HUES64 (cell line): Measurements from ENCODE around the gene OR2A25.

Experiments used
- H3K27ac ChIP-seq: 2 replicates; pipeline ENCODE4 v1.7.0; 2013; ENCODE audit warnings: low read depth, low read length, inconsistent platforms
- H3K27me3 ChIP-seq: 2 replicates; pipeline ENCODE4 v1.6.1; 2013; ENCODE audit warnings: mild to moderate bottlenecking, low read length; ENCODE audit not compliant: insufficient read depth
- H3K36me3 ChIP-seq: 2 replicates; pipeline ENCODE4 v1.6.1; 2013; ENCODE audit warnings: mild to moderate bottlenecking, low read length; ENCODE audit not compliant: insufficient read depth
- H3K4me1 ChIP-seq: 2 replicates; pipeline ENCODE4 v1.6.1; 2013; ENCODE audit warnings: mild to moderate bottlenecking, low read length, moderate library complexity; ENCODE audit not compliant: insufficient read depth
- H3K4me3 ChIP-seq: 2 replicates; pipeline ENCODE4 v1.5.1; 2013; ENCODE audit warnings: mild to moderate bottlenecking, low read length, moderate library complexity
- H3K9ac ChIP-seq: 2 replicates; pipeline ENCODE4 v1.6.1; 2013; ENCODE audit warnings: mild to moderate bottlenecking, low read depth, low read length
- H3K9me3 ChIP-seq: 2 replicates; pipeline ENCODE4 v1.6.1; 2013; ENCODE audit warnings: low read depth, low read length; ENCODE audit not compliant: insufficient read depth
- WGBS: fragments of 150-250, 120-280 bp; methylation state at CpG from one replicate; pipeline ENCODE4 v1.1.7; 2013; ENCODE audit warnings: missing lambda C conversion rate; 5-methylcytosine and 5-hydroxymethylcytosine counted together

Gene OR2A25

DNA sequence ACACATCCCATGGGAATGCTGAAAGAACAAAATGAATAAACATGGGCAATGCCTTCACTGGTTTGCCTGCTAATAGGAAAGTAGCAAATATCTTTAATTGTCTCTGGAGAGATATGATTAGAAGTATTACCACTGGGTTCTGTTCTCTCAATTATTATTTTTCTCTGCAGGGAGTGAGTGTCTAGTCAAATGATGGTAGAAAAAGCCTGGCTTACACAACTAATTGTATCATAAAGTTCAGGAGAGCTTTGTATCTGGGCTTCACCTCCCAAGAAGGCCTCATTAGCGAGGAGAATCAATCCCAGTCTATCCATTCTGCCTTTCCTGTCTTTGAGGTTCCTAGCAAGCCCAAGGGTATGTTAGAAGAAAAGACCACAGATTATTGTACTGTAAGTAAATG lies 53.3 kb downstream of the OR2A25 start, which contains the start of gene OR2A14:
Gene OR2A14, plus strand, starts transcription at position 301 of the 400 bp plus-strand sequence. CDS start 5,937 bp downstream, outside the sequence.
- no peaks in the 10 kb centered on the region for H3K9me3 ChIP-seq
- H3K36me3 ChIP-seq, result no peaks in the 10 kb centered on the region
- whole genome bisulfite sequencing, result 100% methylated on average over 1 of the region's 1 CpG
- no peak within 1 kb of the TSS for H3K4me3 ChIP-seq
- H3K4me1 ChIP-seq, result no peaks in the 10 kb centered on the region
- no peak within 1 kb of the TSS for H3K9ac ChIP-seq
- H3K27ac ChIP-seq, result no peak within 1 kb of the TSS
- no peaks in the 10 kb centered on the region for H3K27me3 ChIP-seq
